H1 (cell line): ENCODE measurements around the gene ZC2HC1C. TPM values are rescaled to one million over a fixed set of nuclear protein-coding genes. Genes with fewer than 3 reads are reported as not detected.

Experiments
- CTCF ChIA-PET: fragments of 300-600 bp; sonication (Branson Sonifier 250); formaldehyde crosslinking; loops from one replicate; lab custom pipeline; 2021; ENCODE audit not compliant: partially characterized antibody; lab: Charles Lee
- POLR2A ChIA-PET: fragments of 300-600 bp; sonication (Branson Sonifier 250); formaldehyde crosslinking; loops from one replicate; lab custom pipeline; 2021; ENCODE audit warnings: inconsistent platforms; ENCODE audit not compliant: partially characterized antibody; lab: Charles Lee
- DNase-seq, 2 experiments: peaks; one replicate each; pipeline versions ENCODE4 v3.0.0 to v3.0.0-alpha.2; 2010 to 2022; ENCODE audit warnings: low spot score in 2 of 2, low read depth in 1 of 2, mixed read lengths in 1 of 2
- FAIRE-seq: peaks from 2 replicates; lab custom pipeline; 2011; peaks lifted over from hg19 to GRCh38; lab: Jason Lieb, UNC
- H2AFZ ChIP-seq: 2 replicates; pipeline ENCODE4 v1.8.1; 2012; ENCODE audit warnings: low read length, inconsistent platforms
- H2AK5ac ChIP-seq: 2 replicates; pipeline ENCODE4 v1.6.1; 2013; ENCODE audit warnings: low read depth, low read length
- H2BK120ac ChIP-seq: replicated peaks from 2 replicates; pipeline ENCODE3; 2013; ENCODE audit warnings: low read depth, low read length, inconsistent platforms
- H2BK12ac ChIP-seq: 2 replicates; pipeline ENCODE4 v1.6.1; 2013; ENCODE audit warnings: low read depth, low read length
- H2BK15ac ChIP-seq: 2 replicates; pipeline ENCODE4 v1.6.1; 2013; ENCODE audit warnings: low read length
- H2BK20ac ChIP-seq: 2 replicates; pipeline ENCODE4 v1.6.1; 2013; ENCODE audit warnings: low read length
- H2BK5ac ChIP-seq: 2 replicates; pipeline ENCODE4 v1.6.1; 2013; ENCODE audit warnings: low read depth, low read length
- H3K14ac ChIP-seq: 2 replicates; pipeline ENCODE4 v1.6.1; 2013; ENCODE audit warnings: inconsistent platforms; ENCODE audit not compliant: insufficient read length
- H3K18ac ChIP-seq: 2 replicates; pipeline ENCODE4 v1.6.1; 2013; ENCODE audit warnings: low read length; ENCODE audit errors: extremely low read depth
- H3K23ac ChIP-seq: 2 replicates; pipeline ENCODE4 v1.6.1; 2013; ENCODE audit warnings: inconsistent platforms; ENCODE audit not compliant: insufficient read length
- H3K23me2 ChIP-seq: 2 replicates; pipeline ENCODE4 v1.6.1; 2013; ENCODE audit warnings: low read depth, low read length
- H3K27ac ChIP-seq: 2 replicates; pipeline ENCODE4 v1.6.1; 2011; ENCODE audit warnings: low read depth, low read length, inconsistent platforms
- H3K27me3 ChIP-seq, 4 experiments: replicated peaks in 1 of 4; 1 replicate in 1 of 4; 2 replicates in 3 of 4; pipeline versions ENCODE4 v1.6.1 to v1.8.1; 2011 to 2013; ENCODE audit warnings: low read length in 3 of 4, mild to moderate bottlenecking in 3 of 4, inconsistent platforms in 2 of 4, mixed read lengths in 2 of 4, moderate library complexity in 1 of 4; ENCODE audit not compliant: control insufficient read depth in 3 of 4, insufficient read depth in 3 of 4; ENCODE audit errors: extremely low read depth in 1 of 4
- H3K36me3 ChIP-seq, 4 experiments: 2 replicates each; pipeline versions ENCODE4 v1.6.1 to v1.8.1; 2011 to 2013; ENCODE audit warnings: mild to moderate bottlenecking in 4 of 4, low read length in 3 of 4, moderate library complexity in 2 of 4, control low read depth in 1 of 4, inconsistent platforms in 1 of 4; ENCODE audit not compliant: insufficient read depth in 4 of 4, control insufficient read depth in 2 of 4
- H3K4ac ChIP-seq: replicated peaks from 2 replicates; pipeline ENCODE3; 2013; ENCODE audit warnings: low read length, low read depth, mixed read lengths, inconsistent platforms; ENCODE audit not compliant: insufficient read length
- H3K4me1 ChIP-seq, 4 experiments: replicated peaks in 1 of 4; 1 replicate in 1 of 4; 2 replicates in 3 of 4; pipeline versions ENCODE4 v1.6.1 to v1.8.1; 2011 to 2013; ENCODE audit warnings: low read length in 3 of 4, inconsistent platforms in 2 of 4, mixed read lengths in 1 of 4; ENCODE audit not compliant: insufficient read depth in 4 of 4, control insufficient read depth in 3 of 4
- H3K4me2 ChIP-seq, 2 experiments: 2 replicates each; pipeline versions ENCODE4 v1.6.1 to v1.8.1; 2011 to 2013; ENCODE audit warnings: low read depth in 2 of 2, low read length in 2 of 2, control low read depth in 1 of 2, inconsistent platforms in 1 of 2, mild to moderate bottlenecking in 1 of 2; ENCODE audit not compliant: insufficient read depth in 1 of 2
- H3K4me3 ChIP-seq, 4 experiments: fragments of 200-600, 300-600 bp in 1 of 4; sonication (generic), shearing (Covaris generic), sonication (Bioruptor Twin) in 1 of 4; 2 replicates each; pipeline versions ENCODE4 v1.5.1 to v1.8.1; 2011 to 2016; ENCODE audit warnings: low read length in 4 of 4, low read depth in 3 of 4, control low read depth in 2 of 4, inconsistent platforms in 2 of 4, mild to moderate bottlenecking in 2 of 4, mixed read lengths in 1 of 4, moderate library complexity in 1 of 4; ENCODE audit not compliant: insufficient read depth in 2 of 4; ENCODE audit errors: extremely low read depth in 1 of 4
- H3K56ac ChIP-seq: replicated peaks from 2 replicates; pipeline ENCODE3; 2013; ENCODE audit warnings: low read depth, mild to moderate bottlenecking, mixed read lengths, low read length, inconsistent platforms; ENCODE audit not compliant: insufficient read length
- H3K79me1 ChIP-seq: 2 replicates; pipeline ENCODE4 v1.6.1; 2013; ENCODE audit warnings: low read depth, low read length, control low read depth
- H3K79me2 ChIP-seq, 2 experiments: 2 replicates each; pipeline versions ENCODE4 v1.6.1 to v1.8.1; 2012 to 2013; ENCODE audit warnings: low read length in 2 of 2, mild to moderate bottlenecking in 2 of 2, inconsistent platforms in 1 of 2; ENCODE audit not compliant: insufficient read depth in 2 of 2, control insufficient read depth in 1 of 2
- H3K9ac ChIP-seq, 4 experiments: replicated peaks in 1 of 4; 1 replicate in 1 of 4; 2 replicates in 3 of 4; pipeline versions ENCODE4 v1.6.1 to v1.8.1; 2011 to 2013; ENCODE audit warnings: low read depth in 3 of 4, low read length in 3 of 4, control low read depth in 2 of 4, mild to moderate bottlenecking in 2 of 4, moderate library complexity in 2 of 4, inconsistent platforms in 1 of 4; ENCODE audit errors: extremely low read depth in 1 of 4
- H3K9me3 ChIP-seq, 2 experiments: 2 replicates each; pipeline versions ENCODE4 v1.6.1 to v1.8.1; 2012 to 2013; ENCODE audit warnings: mild to moderate bottlenecking in 2 of 2, moderate library complexity in 2 of 2, control low read depth in 1 of 2, inconsistent platforms in 1 of 2, low read depth in 1 of 2, low read length in 1 of 2, mixed read lengths in 1 of 2; ENCODE audit not compliant: insufficient read depth in 2 of 2
- H4K20me1 ChIP-seq, 2 experiments: replicated peaks in 1 of 2; 2 replicates each; pipeline versions ENCODE3 to v1.8.1; 2011 to 2013; ENCODE audit warnings: inconsistent platforms in 2 of 2, low read length in 2 of 2, mild to moderate bottlenecking in 1 of 2; ENCODE audit not compliant: insufficient read depth in 2 of 2, control insufficient read depth in 1 of 2
- H4K5ac ChIP-seq: 2 replicates; pipeline ENCODE4 v1.6.1; 2013; ENCODE audit warnings: low read length, low read depth, mixed read lengths, inconsistent platforms; ENCODE audit not compliant: insufficient read length
- H4K8ac ChIP-seq: 2 replicates; pipeline ENCODE4 v1.8.0; 2013; ENCODE audit warnings: mild to moderate bottlenecking, moderate library complexity, low read length, inconsistent platforms; ENCODE audit not compliant: insufficient read depth; ENCODE audit errors: extremely low read depth
- H4K91ac ChIP-seq: replicated peaks from 2 replicates; pipeline ENCODE3; 2013; ENCODE audit warnings: low read length, mixed read lengths, inconsistent platforms; ENCODE audit not compliant: insufficient read length
- BACH1 ChIP-seq: IDR thresholded peaks from 2 replicates; pipeline ENCODE4 v1.6.1; 2012; ENCODE audit warnings: low read length, improper control_type of control experiment
- CTCF ChIP-seq, 3 experiments: IDR thresholded peaks; 1 replicate in 2 of 3; 2 replicates in 1 of 3; pipeline versions ENCODE4 v1.5.1 to v1.6.1; 2011; ENCODE audit warnings: low read length in 3 of 3, mild to moderate bottlenecking in 3 of 3, inconsistent platforms in 2 of 3, low read depth in 1 of 3, moderate library complexity in 1 of 3; ENCODE audit not compliant: insufficient read depth in 1 of 3; ENCODE audit errors: control extremely low read depth in 1 of 3
- EP300 ChIP-seq, 2 experiments: IDR thresholded peaks; 1 replicate in 1 of 2; 2 replicates in 1 of 2; pipeline ENCODE4 v1.6.1; 2011 to 2012; ENCODE audit warnings: low read depth in 2 of 2, low read length in 2 of 2, mild to moderate bottlenecking in 2 of 2, borderline replicate concordance in 1 of 2, inconsistent platforms in 1 of 2, moderate library complexity in 1 of 2
- EZH2 ChIP-seq: fragments of 200-600 bp; sonication (generic); IDR thresholded peaks from 2 replicates; pipeline ENCODE4 v1.7.1; 2012; ENCODE audit warnings: low read depth, mild to moderate bottlenecking, moderate library complexity, low read length, inconsistent platforms; ENCODE audit not compliant: severe bottlenecking
- GABPA ChIP-seq: IDR thresholded peaks from 2 replicates; pipeline ENCODE4 v1.6.1; 2011; ENCODE audit warnings: mild to moderate bottlenecking, low read length, moderate library complexity, borderline replicate concordance; ENCODE audit not compliant: insufficient read depth
- KDM4A ChIP-seq: IDR thresholded peaks from one replicate; pipeline ENCODE4 v1.7.1; 2012; ENCODE audit warnings: low read depth, mild to moderate bottlenecking, moderate library complexity, low read length, inconsistent platforms; ENCODE audit not compliant: severe bottlenecking
- MAX ChIP-seq: IDR thresholded peaks from 2 replicates; pipeline ENCODE4 v1.6.1; 2012; ENCODE audit warnings: inconsistent platforms
- RFX5 ChIP-seq: IDR thresholded peaks from 2 replicates; pipeline ENCODE4 v1.6.1; 2011; ENCODE audit warnings: low read depth, low read length, improper control_type of control experiment, borderline replicate concordance
- SIN3A ChIP-seq, 2 experiments: IDR thresholded peaks in 1 of 2; conservative IDR thresholded peaks in 1 of 2; 2 replicates each; pipeline ENCODE4 v1.6.1; 2011 to 2012; ENCODE audit warnings: low read length in 2 of 2, improper control_type of control experiment in 1 of 2, low read depth in 1 of 2, mild to moderate bottlenecking in 1 of 2
- TAF7 ChIP-seq: optimal IDR thresholded peaks from 2 replicates; pipeline ENCODE3; 2011; ENCODE audit warnings: low read depth, mild to moderate bottlenecking, inconsistent platforms, low read length, moderate library complexity, borderline replicate concordance
- WGBS, 2 experiments: shearing (Covaris generic) in 1 of 2; methylation state at CpG; one replicate each; pipeline versions ENCODE4 v1.1.6 to v1.1.7; 2013 to 2015; ENCODE audit warnings: low lambda C conversion rate in 2 of 2, mixed read lengths in 2 of 2, inconsistent platforms in 1 of 2, low coverage in 1 of 2, missing lambda C conversion rate in 1 of 2; ENCODE audit not compliant: insufficient replicate concordance in 2 of 2, insufficient coverage in 1 of 2, insufficient read length in 1 of 2; ENCODE audit errors: extremely low coverage in 1 of 2, missing lambda C conversion rate in 1 of 2; 5-methylcytosine and 5-hydroxymethylcytosine counted together
- polyA plus RNA-seq, 7 experiments: library from polyadenylated mRNA; depleted of rRNA in 3 of 7; stranded (reverse) in 5 of 7; unstranded in 2 of 7; fragments of >200 nt in 5 of 7; fragments of 200-250 nt in 2 of 7; gene quantifications; 1 replicate in 5 of 7; 2 replicates in 1 of 7; 4 replicates in 1 of 7; pipeline versions ENCODE4 v1.2.1 to v1.2.3, GENCODE V29; 2011 to 2013; ENCODE audit warnings: missing spikeins in 2 of 7, mixed read lengths in 2 of 7
- total RNA-seq: library from RNA; stranded (reverse); fragmentation: NEBNext Ultra II Directional; extraction: Animal tissue kit (Norgen Biotek cat#: 25700); gene quantifications from 2 replicates; pipeline ENCODE4 v1.2.1, GENCODE V29; 2021

Gene ZC2HC1C
- total and polyA plus RNA-seq, 2 of the 8 experiments (the other 6 are each of a cell fraction or from before 2014, with no cell fraction given): 0.57 to 1.2 TPM

- no peaks in the 10 kb centered on the region for H3K23me2 ChIP-seq
- 75% methylated on average over 3 of the region's 3 CpGs; no CpG with 5 or more reads in 1 of the 2 experiments for WGBS, 2 experiments
- H3K18ac ChIP-seq: no peak overlapping the region
- no peaks in the 10 kb centered on the region for H3K79me1 ChIP-seq
- no peak overlapping the region for H2AFZ ChIP-seq
- CTCF ChIA-PET: interaction anchor here (0.6 to 1.2 kb wide), 4 partner anchors 10 to 240 kb away, joined by 3 to 4 read pairs (median 3); no protein-coding TSS in a partner anchor
- H2BK120ac ChIP-seq: no peak overlapping the region
- H2BK5ac ChIP-seq: no peak overlapping the region
- H3K4me2 ChIP-seq: no peak overlapping the region
- no peak overlapping the region for H2BK12ac ChIP-seq
- no peak for DNase-seq
- no peak overlapping the region for H2BK15ac ChIP-seq
- H3K4me3 ChIP-seq: no peak overlapping the region
- H3K56ac ChIP-seq: no peak overlapping the region
- no peak overlapping the region for H3K27ac ChIP-seq
- H2BK20ac ChIP-seq: no peak overlapping the region
- H3K14ac ChIP-seq: no peak overlapping the region
- no peak overlapping the region for H3K9ac ChIP-seq
- H4K8ac ChIP-seq: no peak overlapping the region
- FAIRE-seq: no peak
- POLR2A ChIA-PET: interaction anchor here (0.8 kb wide), 1 partner anchor 15 kb away, joined by 3 read pairs; no protein-coding TSS in a partner anchor
- H4K91ac ChIP-seq: no peak overlapping the region
- H3K4ac ChIP-seq: no peak overlapping the region
- no peak overlapping the region for H4K5ac ChIP-seq
- no peaks in the 10 kb centered on the region for H3K4me1 ChIP-seq
- no peak overlapping the region for H2AK5ac ChIP-seq
- no peaks in the 10 kb centered on the region for H3K27me3 ChIP-seq
- H3K79me2 ChIP-seq: no peaks in the 10 kb centered on the region
- H4K20me1 ChIP-seq: no peaks in the 10 kb centered on the region
- no peaks in the 10 kb centered on the region for H3K9me3 ChIP-seq
- H3K36me3 ChIP-seq: peaks cover 14 to 62% (median 45%) of the 10 kb centered on the region in 4 experiments
- no peak overlapping the region for H3K23ac ChIP-seq
- TF ChIP-seq EZH2 (no peak), SIN3A (conservative IDR thresholded peaks at IDR 0.05 in 1 of 2, IDR thresholded peaks at IDR 0.05 in 1 of 2; ENCODE audit: low read depth in 1 of 2, low read length in 2 of 2) (no peak), KDM4A (no peak), GABPA (no peak), TAF7 (no peak), BACH1 (no peak), RFX5 (no peak), MAX (no peak), EP300 (IDR thresholded peaks at IDR 0.05; ENCODE audit: borderline replicate concordance in 1 of 2, low read depth in 2 of 2, low read length in 2 of 2) (no peak), CTCF (IDR thresholded peaks at IDR 0.05; ENCODE audit: control extremely low read depth in 1 of 3, insufficient read depth in 1 of 3, low read depth in 1 of 3, low read length in 3 of 3) (no peak)
These were observed 37.7 kb downstream of the ZC2HC1C start for GRCh38 chr14:75107186-75107585.
